ENCODE measurements around the gene DIP2B.

The DIP2B gene

DNA sequence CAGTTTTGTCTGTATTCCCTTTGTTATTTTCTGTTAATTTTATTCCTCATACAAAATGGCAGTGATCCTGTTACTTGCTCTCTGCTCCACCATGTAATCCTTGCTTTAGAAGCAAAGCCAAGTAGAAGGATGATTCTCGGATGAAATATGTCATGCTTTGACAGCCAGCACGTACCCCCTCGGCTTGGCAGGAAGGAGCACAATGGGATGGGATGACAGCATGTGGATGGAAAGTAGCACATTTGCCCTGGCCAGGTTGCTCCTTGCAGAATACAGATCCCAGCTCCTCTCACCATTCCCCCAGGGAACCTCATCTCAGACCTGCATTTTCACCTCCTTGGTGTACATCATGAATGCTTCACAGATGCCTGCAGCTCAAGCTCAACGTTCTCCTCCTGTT, 224.1 kb downstream of the DIP2B start:
- Histone ChIP-seq H3K4me3 (ENCODE audit: insufficient read depth, low read length, poor library complexity, severe bottlenecking) (no peak overlapping the region), H3K36me3 (ENCODE audit: low read length) (no peaks in the 10 kb centered on the region), H3F3A (ENCODE audit: insufficient read depth) (no peaks in the 10 kb centered on the region), H3K4me2 (ENCODE audit: low read depth, low read length, poor library complexity, severe bottlenecking) (no peak overlapping the region), H3K9me3 (ENCODE audit: insufficient read depth, low read length) (no peaks in the 10 kb centered on the region), H3K9me2 (replicated peaks; ENCODE audit: insufficient read depth, low read length) (no peaks in the 10 kb centered on the region), H2AFZ (ENCODE audit: low read depth, low read length, severe bottlenecking) (no peak overlapping the region), H4K20me1 (ENCODE audit: low read depth, low read length) (no peaks in the 10 kb centered on the region), H3K27me3 (ENCODE audit: low read length) (no peaks in the 10 kb centered on the region), H3K9ac (ENCODE audit: low read length) (no peak overlapping the region), H3K79me2 (ENCODE audit: insufficient read depth, low read length) (no peaks in the 10 kb centered on the region), H3K27ac (ENCODE audit: low read depth, low read length) (no peak overlapping the region)
- no peak for TF ChIP-seq EZH2phosphoT487 (conservative IDR thresholded peaks at IDR 0.05; ENCODE audit: low read length)
- TF ChIP-seq, protein P1, sequence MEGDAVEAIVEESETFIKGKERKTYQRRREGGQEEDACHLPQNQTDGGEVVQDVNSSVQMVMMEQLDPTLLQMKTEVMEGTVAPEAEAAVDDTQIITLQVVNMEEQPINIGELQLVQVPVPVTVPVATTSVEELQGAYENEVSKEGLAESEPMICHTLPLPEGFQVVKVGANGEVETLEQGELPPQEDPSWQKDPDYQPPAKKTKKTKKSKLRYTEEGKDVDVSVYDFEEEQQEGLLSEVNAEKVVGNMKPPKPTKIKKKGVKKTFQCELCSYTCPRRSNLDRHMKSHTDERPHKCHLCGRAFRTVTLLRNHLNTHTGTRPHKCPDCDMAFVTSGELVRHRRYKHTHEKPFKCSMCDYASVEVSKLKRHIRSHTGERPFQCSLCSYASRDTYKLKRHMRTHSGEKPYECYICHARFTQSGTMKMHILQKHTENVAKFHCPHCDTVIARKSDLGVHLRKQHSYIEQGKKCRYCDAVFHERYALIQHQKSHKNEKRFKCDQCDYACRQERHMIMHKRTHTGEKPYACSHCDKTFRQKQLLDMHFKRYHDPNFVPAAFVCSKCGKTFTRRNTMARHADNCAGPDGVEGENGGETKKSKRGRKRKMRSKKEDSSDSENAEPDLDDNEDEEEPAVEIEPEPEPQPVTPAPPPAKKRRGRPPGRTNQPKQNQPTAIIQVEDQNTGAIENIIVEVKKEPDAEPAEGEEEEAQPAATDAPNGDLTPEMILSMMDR (IDR thresholded peaks at IDR 0.05; ENCODE audit: insufficient read depth, low read length, poor library complexity, severe bottlenecking): no peak

DNA sequence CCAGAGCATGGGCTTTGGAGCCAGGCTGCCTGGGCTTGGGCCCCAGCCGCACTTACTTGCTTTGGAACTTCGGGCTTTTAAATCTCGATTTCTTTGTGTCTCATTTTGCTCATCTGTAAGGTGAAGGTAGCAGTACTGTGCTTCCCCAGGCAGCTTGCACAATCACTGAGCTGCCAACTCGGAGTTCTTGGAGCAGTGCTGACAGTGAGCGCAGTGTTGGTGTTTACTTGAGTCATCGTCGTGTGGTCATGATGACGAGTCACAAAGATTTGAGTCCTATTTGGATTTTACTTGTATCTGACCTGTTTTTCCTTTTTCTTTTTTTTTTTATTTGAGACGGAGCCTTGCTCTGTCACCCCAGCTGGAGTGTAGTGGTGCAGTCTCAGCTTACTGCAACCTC, 227.8 kb downstream of the DIP2B start:
- Histone ChIP-seq H3K79me2 (ENCODE audit: insufficient read depth, low read length) (no peaks in the 10 kb centered on the region), H3K9ac (ENCODE audit: low read length) (no peak overlapping the region), H2AFZ (ENCODE audit: low read depth, low read length, severe bottlenecking) (no peak overlapping the region), H3K36me3 (ENCODE audit: low read length) (no peaks in the 10 kb centered on the region), H3K9me2 (replicated peaks; ENCODE audit: insufficient read depth, low read length) (no peaks in the 10 kb centered on the region), H3K9me3 (ENCODE audit: insufficient read depth, low read length) (no peaks in the 10 kb centered on the region), H3K4me2 (ENCODE audit: low read depth, low read length, poor library complexity, severe bottlenecking) (no peak overlapping the region), H3F3A (ENCODE audit: insufficient read depth) (no peaks in the 10 kb centered on the region), H3K27me3 (ENCODE audit: low read length) (no peaks in the 10 kb centered on the region), H3K27ac (ENCODE audit: low read depth, low read length) (no peak overlapping the region), H3K4me3 (ENCODE audit: insufficient read depth, low read length, poor library complexity, severe bottlenecking) (no peak overlapping the region), H4K20me1 (ENCODE audit: low read depth, low read length) (no peaks in the 10 kb centered on the region)
- TF ChIP-seq EZH2phosphoT487 (conservative IDR thresholded peaks at IDR 0.05; ENCODE audit: low read length): no peak
- TF ChIP-seq, protein P1 (IDR thresholded peaks at IDR 0.05; ENCODE audit: insufficient read depth, low read length, poor library complexity, severe bottlenecking): no peak

DNA sequence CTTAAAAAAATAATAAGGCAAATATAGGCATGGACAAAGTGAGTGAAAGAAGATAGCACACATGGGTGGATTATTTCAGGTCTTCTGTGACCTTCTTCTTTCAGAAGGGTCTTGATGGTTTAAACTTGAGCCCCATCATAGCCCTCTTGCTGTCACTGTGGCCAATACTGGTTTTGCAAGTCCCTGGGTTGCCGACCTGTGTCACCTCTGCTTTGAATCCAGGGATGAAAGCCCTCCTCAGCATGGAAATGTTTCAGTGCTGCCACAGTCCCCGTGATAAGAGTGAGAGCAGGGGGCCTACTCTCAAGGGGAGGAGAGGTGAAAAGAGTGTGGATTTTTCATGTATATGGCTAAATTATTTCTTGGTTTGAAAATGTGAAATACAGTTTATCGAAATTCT, 228.9 kb downstream of the DIP2B start:
- H3K9me2 ChIP-seq (replicated peaks; ENCODE audit: insufficient read depth, low read length): no peaks in the 10 kb centered on the region
- H3K27me3 ChIP-seq (ENCODE audit: low read length): no peaks in the 10 kb centered on the region
- H3F3A ChIP-seq (ENCODE audit: insufficient read depth): no peaks in the 10 kb centered on the region
- H3K9me3 ChIP-seq (ENCODE audit: insufficient read depth, low read length): no peaks in the 10 kb centered on the region
- H3K36me3 ChIP-seq (ENCODE audit: low read length): no peaks in the 10 kb centered on the region
- H3K27ac ChIP-seq (ENCODE audit: low read depth, low read length): no peak overlapping the region
- TF ChIP-seq, protein P1 (IDR thresholded peaks at IDR 0.05; ENCODE audit: insufficient read depth, low read length, poor library complexity, severe bottlenecking): no peak
- TF ChIP-seq EZH2phosphoT487 (conservative IDR thresholded peaks at IDR 0.05; ENCODE audit: low read length): no peak
- H3K4me3 ChIP-seq (ENCODE audit: insufficient read depth, low read length, poor library complexity, severe bottlenecking): no peak overlapping the region
- H2AFZ ChIP-seq (ENCODE audit: low read depth, low read length, severe bottlenecking): no peak overlapping the region
- H3K79me2 ChIP-seq (ENCODE audit: insufficient read depth, low read length): no peaks in the 10 kb centered on the region
- H3K4me2 ChIP-seq (ENCODE audit: low read depth, low read length, poor library complexity, severe bottlenecking): no peak overlapping the region
- no peaks in the 10 kb centered on the region for H4K20me1 ChIP-seq (ENCODE audit: low read depth, low read length)
- no peak overlapping the region for H3K9ac ChIP-seq (ENCODE audit: low read length)

Data from SU-DHL-6 (cell line).